B cell (primary cell): ENCODE results near the gene ARMC9.

Experiments used
- EZH2 ChIP-seq: IDR thresholded peaks from 2 replicates; pipeline ENCODE4 v1.6.1; 2012; ENCODE audit warnings: borderline replicate concordance, low read depth, mild to moderate bottlenecking, moderate library complexity, low read length; ENCODE audit not compliant: insufficient read depth, poor library complexity, severe bottlenecking
- TF ChIP-seq, protein P1 (sequence below): fragments of 200-600 bp; IDR thresholded peaks from one replicate; pipeline ENCODE4 v1.8.0; 2022; ENCODE audit warnings: antibody characterized with exemption, mild to moderate bottlenecking

DNA sequence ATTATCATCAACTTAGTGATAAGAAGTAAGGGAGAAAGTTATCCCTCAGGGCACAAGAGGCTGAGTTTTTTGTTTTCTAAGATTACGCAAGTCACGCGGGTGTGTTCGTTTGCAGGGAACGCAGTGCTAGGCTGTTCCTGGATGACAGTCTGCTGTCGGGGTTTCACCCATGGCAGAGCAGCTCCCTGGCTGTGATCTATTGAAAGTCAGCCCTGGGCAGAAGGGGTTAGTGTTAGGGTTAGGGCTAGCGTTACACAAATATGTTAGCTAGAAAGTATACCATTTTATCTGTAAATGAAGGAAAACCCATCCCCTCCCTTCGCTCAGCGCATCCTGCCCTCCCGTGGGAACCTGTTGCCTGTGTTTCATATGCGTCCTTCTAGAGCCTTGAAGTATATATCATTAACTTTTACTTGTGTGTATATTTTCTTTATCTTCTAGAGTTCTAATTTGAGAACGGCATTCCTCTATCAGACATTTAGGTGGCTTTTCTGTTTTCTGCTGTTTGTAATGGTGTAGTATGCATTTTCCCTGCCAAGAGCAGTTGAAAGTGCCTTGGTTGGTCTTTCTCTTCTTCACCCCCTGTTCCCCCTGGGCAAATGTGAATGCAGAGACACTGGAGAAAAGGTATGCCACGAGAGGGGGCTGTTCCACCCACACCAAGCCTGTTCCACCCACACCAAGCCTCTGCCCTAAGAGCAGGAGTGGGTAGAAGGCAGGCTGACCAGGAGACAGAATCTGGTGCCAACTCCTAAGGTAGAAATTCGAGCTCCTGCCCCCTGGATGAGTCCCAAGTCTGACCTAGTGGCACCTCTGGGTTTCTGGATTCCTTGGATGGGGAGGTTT is 47.0 kb downstream of the ARMC9 start:
- TF ChIP-seq, protein P1, sequence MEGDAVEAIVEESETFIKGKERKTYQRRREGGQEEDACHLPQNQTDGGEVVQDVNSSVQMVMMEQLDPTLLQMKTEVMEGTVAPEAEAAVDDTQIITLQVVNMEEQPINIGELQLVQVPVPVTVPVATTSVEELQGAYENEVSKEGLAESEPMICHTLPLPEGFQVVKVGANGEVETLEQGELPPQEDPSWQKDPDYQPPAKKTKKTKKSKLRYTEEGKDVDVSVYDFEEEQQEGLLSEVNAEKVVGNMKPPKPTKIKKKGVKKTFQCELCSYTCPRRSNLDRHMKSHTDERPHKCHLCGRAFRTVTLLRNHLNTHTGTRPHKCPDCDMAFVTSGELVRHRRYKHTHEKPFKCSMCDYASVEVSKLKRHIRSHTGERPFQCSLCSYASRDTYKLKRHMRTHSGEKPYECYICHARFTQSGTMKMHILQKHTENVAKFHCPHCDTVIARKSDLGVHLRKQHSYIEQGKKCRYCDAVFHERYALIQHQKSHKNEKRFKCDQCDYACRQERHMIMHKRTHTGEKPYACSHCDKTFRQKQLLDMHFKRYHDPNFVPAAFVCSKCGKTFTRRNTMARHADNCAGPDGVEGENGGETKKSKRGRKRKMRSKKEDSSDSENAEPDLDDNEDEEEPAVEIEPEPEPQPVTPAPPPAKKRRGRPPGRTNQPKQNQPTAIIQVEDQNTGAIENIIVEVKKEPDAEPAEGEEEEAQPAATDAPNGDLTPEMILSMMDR: peak; percentile 54
- no peak for TF ChIP-seq EZH2
